Thyroid gland (tissue), 4 donors: ENCODE results near the gene PTPRJ. TPM values are rescaled to one million over a fixed set of nuclear protein-coding genes. Genes with fewer than 3 reads are reported as not detected.

Experiments
- DNase-seq, 2 donors: peaks; one replicate each; pipeline ENCODE4 v3.0.0-alpha.2; 2019
- H3K27ac ChIP-seq, 3 donors: fragments of 200-600 bp; sonication (generic); 1 replicate in 2 of 3; 2 replicates in 1 of 3; pipeline ENCODE4 v1.5.1; 2016 to 2019; ENCODE audit warnings: mild to moderate bottlenecking in 1 of 3, moderate library complexity in 1 of 3
- H3K27me3 ChIP-seq: fragments of 200-600 bp; sonication (generic); one replicate; pipeline ENCODE4 v1.5.1; 2019
- H3K36me3 ChIP-seq, 2 donors: fragments of 200-600 bp; sonication (generic); one replicate each; pipeline ENCODE4 v1.5.1; 2016 to 2019
- H3K4me1 ChIP-seq, 2 donors: fragments of 200-600 bp; sonication (generic); one replicate each; pipeline ENCODE4 v1.5.1; 2017 to 2019
- H3K4me3 ChIP-seq, 3 donors: fragments of 200-600 bp; sonication (generic); replicated peaks in 1 of 3; 1 replicate in 2 of 3; 2 replicates in 1 of 3; pipeline ENCODE4 v1.5.1; 2016; ENCODE audit warnings: mild to moderate bottlenecking in 1 of 3
- H3K9me3 ChIP-seq: fragments of 200-600 bp; sonication (generic); one replicate; pipeline ENCODE4 v1.5.1; 2017
- CTCF ChIP-seq, 6 experiments: fragments of 200-600 bp in 3 of 6; fragments of 450-650 bp in 3 of 6; sonication (generic) in 3 of 6; IDR thresholded peaks; one replicate each; pipeline ENCODE4 v1.5.1; 2016 to 2019; ENCODE audit warnings: antibody characterized with exemption in 6 of 6, mild to moderate bottlenecking in 2 of 6, inconsistent platforms in 1 of 6, moderate library complexity in 1 of 6
- POLR2A ChIP-seq, 2 donors: fragments of 450-650 bp; IDR thresholded peaks; one replicate each; pipeline ENCODE4 v1.6.1; 2017; ENCODE audit warnings: antibody characterized with exemption in 2 of 2, mild to moderate bottlenecking in 2 of 2, moderate library complexity in 1 of 2
- WGBS, 2 donors: methylation state at CpG; one replicate each; pipeline ENCODE4 v1.1.5; 2017; 5-methylcytosine and 5-hydroxymethylcytosine counted together
- intact Hi-C: fragments of 100-400 bp; cut with DNase I; formaldehyde crosslinking; loops from one replicate; pipeline ENCODE4 v1.15.1; 2023
- total RNA-seq, 4 donors: library from RNA; depleted of rRNA; stranded (reverse); fragments of >200 nt; gene quantifications; one replicate each; pipeline ENCODE4 v1.2.3, GENCODE V29; 2016

Gene PTPRJ
- total RNA-seq, 4 donors from 2014 or later: 45.4 to 81.9 (median 58.6) TPM

GRCh38 chr11:48101044-48101733 is 120.8 kb downstream of the PTPRJ start:
- Histone ChIP-seq H3K27me3 (no peaks in the 10 kb centered on the region), H3K27ac (no peak overlapping the region), H3K36me3 (no peaks in the 10 kb centered on the region), H3K4me1 (peaks cover 6 to 34% of the 10 kb centered on the region in 2 donors), H3K4me3 (no peak overlapping the region), H3K9me3 (no peaks in the 10 kb centered on the region)
- TF ChIP-seq CTCF (IDR thresholded peaks at IDR 0.05): no peak
- no peak for TF ChIP-seq POLR2A (IDR thresholded peaks at IDR 0.05)
- intact Hi-C loops: loop anchor here (10.0 kb wide), 1 partner anchor 246 kb away; no protein-coding TSS in a partner anchor
- 75 to 88% methylated on average over 11 of the region's 11 CpGs for WGBS, 2 donors
- no peak for DNase-seq

- 54 to 69% methylated on average over 6 of the region's 6 CpGs for WGBS, 2 donors
- Histone ChIP-seq H3K36me3 (no peaks in the 10 kb centered on the region), H3K27me3 (no peaks in the 10 kb centered on the region), H3K9me3 (no peaks in the 10 kb centered on the region), H3K4me3 (no peak overlapping the region), H3K27ac (no peak overlapping the region), H3K4me1 (peaks cover 4 to 26% of the 10 kb centered on the region in 2 donors)
- TF ChIP-seq POLR2A (IDR thresholded peaks at IDR 0.05) (no peak), CTCF (IDR thresholded peaks at IDR 0.05) (no peak)
- intact Hi-C loops: loop anchor here (10.0 kb wide), 1 partner anchor 247 kb away; no protein-coding TSS in a partner anchor
- no peak for DNase-seq
These were observed 121.6 kb downstream of the PTPRJ start for GRCh38 chr11:48101958-48102357.

GRCh38 chr11:48103621-48104567 is 123.5 kb downstream of the PTPRJ start:
- 78 to 82% methylated on average over 12 of the region's 12 CpGs for WGBS, 2 donors
- H3K4me1 ChIP-seq: peaks cover 4 to 19% of the 10 kb centered on the region in 2 donors
- intact Hi-C loops: loop anchor here (10.0 kb wide), 1 partner anchor 249 kb away; no protein-coding TSS in a partner anchor

GRCh38 chr11:48104568-48104924 is 124.2 kb downstream of the PTPRJ start:
- H3K27ac ChIP-seq: peak overlapping the region in 2 of 3 donors; percentile 31 to 38
- no peak overlapping the region for H3K4me3 ChIP-seq
- no peaks in the 10 kb centered on the region for H3K36me3 ChIP-seq
- H3K9me3 ChIP-seq: no peaks in the 10 kb centered on the region
- DNase-seq: no peak
- 83 to 84% methylated on average over 3 of the region's 3 CpGs for WGBS, 2 donors
- TF ChIP-seq CTCF (IDR thresholded peaks at IDR 0.05) (no peak), POLR2A (IDR thresholded peaks at IDR 0.05) (no peak)
- no peaks in the 10 kb centered on the region for H3K27me3 ChIP-seq
- H3K4me1 ChIP-seq: peaks cover 9 to 26% of the 10 kb centered on the region in 2 donors
- intact Hi-C loops: loop anchor here (10.0 kb wide), 1 partner anchor 250 kb away; no protein-coding TSS in a partner anchor

More at GRCh38 chr11:48103621-48104567, 123.5 kb downstream of the PTPRJ start:
- no peak overlapping the region for H3K4me3 ChIP-seq
- H3K27ac ChIP-seq: peak overlapping the region in 2 of 3 donors; percentile 31 to 38
- no peaks in the 10 kb centered on the region for H3K27me3 ChIP-seq
- no peaks in the 10 kb centered on the region for H3K36me3 ChIP-seq
- H3K9me3 ChIP-seq: no peaks in the 10 kb centered on the region
- no peak for TF ChIP-seq POLR2A (IDR thresholded peaks at IDR 0.05)
- TF ChIP-seq CTCF (IDR thresholded peaks at IDR 0.05): no peak
- no peak for DNase-seq
